T-helper 17 cell (primary cell): Measurements from ENCODE around the gene ODC1. TPM values are rescaled to one million over a fixed set of nuclear protein-coding genes. Genes with fewer than 3 reads are reported as not detected.
"Not testable (repeated sequence)": the region's sequence is repeated elsewhere in the genome, so short reads cannot be mapped to it uniquely, and the experiment has no call there.

Experiments used
- ATAC-seq: fragments of 150-1000 bp; cut with Tn5 transposase; 2 replicates; pipeline ENCODE4 v1.10.0; 2021; ENCODE audit warnings: mild to moderate bottlenecking, moderate library complexity
- DNase-seq, 3 donors: peaks; one replicate each; pipeline versions ENCODE4 v3.0.0 to v3.0.0-alpha.2; 2020 to 2021
- H3K9me3 ChIP-seq: one replicate; pipeline ENCODE4 v1.7.0; 2013; ENCODE audit warnings: low read length, mild to moderate bottlenecking; ENCODE audit not compliant: control insufficient read depth, poor library complexity, severe bottlenecking
- H3K27ac Mint-ChIP-seq: one replicate; pipeline ENCODE4 v1.8.0; 2022; ENCODE audit warnings: mild to moderate bottlenecking, moderate library complexity, mixed read lengths
- H3K27me3 Mint-ChIP-seq: one replicate; pipeline ENCODE4 v1.8.0; 2022; ENCODE audit warnings: mixed read lengths
- H3K36me3 Mint-ChIP-seq: one replicate; pipeline ENCODE4 v1.8.0; 2022; ENCODE audit warnings: low read depth, mixed read lengths
- H3K4me1 Mint-ChIP-seq: one replicate; pipeline ENCODE4 v1.8.0; 2022; ENCODE audit warnings: mild to moderate bottlenecking, mixed read lengths
- H3K4me3 Mint-ChIP-seq: one replicate; pipeline ENCODE4 v1.8.0; 2022; ENCODE audit warnings: mild to moderate bottlenecking, moderate library complexity, mixed read lengths
- total RNA-seq, 4 donors: library from RNA in 2 of 4; stranded (reverse) in 2 of 4; gene quantifications; one replicate each; pipeline ENCODE4 v1.2.3 and lab custom pipeline; 2022 to 2026

The ODC1 gene
- total RNA-seq, 2 donors from 2014 or later = 118 to 149 TPM

DNA sequence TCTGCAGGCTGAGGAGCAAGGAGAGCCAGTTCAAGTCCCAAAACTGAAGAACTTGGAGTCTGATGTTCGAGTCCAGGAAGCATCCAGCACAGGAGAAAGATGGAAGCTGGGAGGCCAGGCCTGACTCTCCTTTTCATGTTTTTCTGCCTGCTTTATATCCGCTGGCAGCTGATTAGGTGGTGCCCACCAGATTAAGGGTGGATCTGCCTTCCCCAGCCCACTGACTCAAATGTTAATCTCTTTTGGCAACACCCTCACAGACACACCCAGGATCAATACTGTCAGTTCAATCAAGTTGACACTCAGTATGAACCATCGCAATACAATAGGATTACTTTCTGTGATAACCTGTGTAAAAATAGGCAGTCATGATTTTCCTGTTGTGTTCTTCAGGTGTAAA is 9.1 kb upstream of the ODC1 start:
- not testable (repeated sequence) for H3K27ac Mint-ChIP-seq, H3K36me3 Mint-ChIP-seq, ATAC-seq, H3K4me3 Mint-ChIP-seq, H3K9me3 ChIP-seq, H3K4me1 Mint-ChIP-seq, DNase-seq
- H3K27me3 Mint-ChIP-seq = peaks cover 19% of the 10 kb centered on the region

DNA sequence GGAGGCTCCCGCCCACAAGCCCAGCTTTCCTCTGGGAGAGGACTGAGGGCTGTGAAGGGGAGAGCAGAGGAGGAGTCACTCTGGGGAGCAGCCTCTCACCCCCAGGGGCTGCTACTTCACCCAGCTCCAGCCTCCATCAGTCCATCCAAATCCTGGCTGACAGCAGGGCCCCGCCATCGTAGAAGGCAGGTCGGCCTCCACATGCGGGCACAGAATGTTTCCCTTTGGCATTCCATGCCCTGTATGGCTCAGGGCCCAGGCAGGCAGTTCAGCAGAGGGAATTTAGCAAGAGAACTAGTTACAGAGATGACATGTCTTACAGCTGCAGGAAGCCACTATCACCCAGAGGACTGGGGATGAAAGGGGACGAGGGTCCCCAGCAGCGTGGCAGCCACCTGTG is 6.4 kb upstream of the ODC1 start:
- Mint-ChIP-seq H3K36me3 (no peaks in the 10 kb centered on the region), H3K27ac (no peak overlapping the region), H3K27me3 (peaks cover 8% of the 10 kb centered on the region), H3K4me1 (peaks cover 8% of the 10 kb centered on the region), H3K4me3 (no peak overlapping the region)
- ATAC-seq (no peak), DNase-seq (no peak)
- H3K9me3 ChIP-seq = no peaks in the 10 kb centered on the region

DNA sequence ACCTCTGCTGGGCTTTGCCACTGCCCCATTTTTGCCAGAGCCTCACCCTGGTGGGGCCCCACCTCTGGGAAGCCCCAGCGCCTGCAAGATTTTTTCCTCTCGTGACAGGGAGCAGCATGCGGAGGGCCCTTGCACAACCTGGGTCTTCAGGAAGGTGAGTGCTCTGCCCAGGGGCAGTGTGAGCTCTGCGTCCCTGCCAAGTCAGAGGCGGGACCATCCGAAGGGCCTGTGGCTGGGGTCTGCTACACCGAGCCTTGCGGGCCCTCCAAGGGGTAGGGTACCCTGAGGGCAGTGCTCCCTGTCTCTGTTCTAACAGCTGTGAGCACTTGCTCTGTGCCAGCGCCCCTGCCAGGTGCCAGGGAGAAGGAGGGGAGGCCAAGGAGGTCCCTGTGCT is 5.8 kb upstream of the ODC1 start:
- H3K9me3 ChIP-seq = no peaks in the 10 kb centered on the region
- Mint-ChIP-seq H3K4me1 (peaks cover 11% of the 10 kb centered on the region), H3K36me3 (no peaks in the 10 kb centered on the region), H3K27ac (no peak overlapping the region), H3K27me3 (peaks cover 4% of the 10 kb centered on the region), H3K4me3 (no peak overlapping the region)
- ATAC-seq (no peak), DNase-seq (no peak)

GRCh38 chr2:10452956-10453904 is 5.1 kb upstream of the ODC1 start:
- ATAC-seq (no peak), DNase-seq (no peak)
- H3K4me1 Mint-ChIP-seq = peaks cover 11% of the 10 kb centered on the region
- no peaks in the 10 kb centered on the region for H3K36me3 Mint-ChIP-seq
- H3K4me3 Mint-ChIP-seq = no peak overlapping the region
- no peaks in the 10 kb centered on the region for H3K9me3 ChIP-seq
- H3K27ac Mint-ChIP-seq = no peak overlapping the region
- H3K27me3 Mint-ChIP-seq = no peaks in the 10 kb centered on the region

GRCh38 chr2:10452312-10452711 is 4.2 kb upstream of the ODC1 start:
- ATAC-seq (no peak), DNase-seq (no peak)
- H3K4me3 Mint-ChIP-seq = no peak overlapping the region
- no peaks in the 10 kb centered on the region for H3K9me3 ChIP-seq
- no peaks in the 10 kb centered on the region for H3K27me3 Mint-ChIP-seq
- H3K36me3 Mint-ChIP-seq = no peaks in the 10 kb centered on the region
- no peak overlapping the region for H3K27ac Mint-ChIP-seq
- peaks cover 13% of the 10 kb centered on the region for H3K4me1 Mint-ChIP-seq

DNA sequence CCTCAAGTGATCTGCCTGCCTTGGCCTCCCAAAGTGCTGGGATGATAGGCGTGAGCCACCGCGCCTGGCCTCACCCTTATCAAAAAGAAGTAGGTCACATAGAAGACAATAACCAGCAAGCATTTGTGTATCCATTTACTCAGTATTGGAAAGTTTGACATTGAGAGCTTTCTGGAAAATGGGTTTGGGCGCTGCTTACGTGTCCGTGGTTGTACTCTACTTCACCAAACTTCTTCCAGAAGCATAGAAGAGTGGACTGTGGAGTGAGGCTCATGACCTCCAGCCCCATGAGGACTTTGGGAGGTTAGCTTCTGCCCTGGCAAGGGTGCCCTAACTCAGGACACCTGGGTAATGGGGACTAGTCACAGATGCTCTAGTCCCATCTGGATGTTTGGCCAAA is 3.7 kb upstream of the ODC1 start:
- no peaks in the 10 kb centered on the region for H3K27me3 Mint-ChIP-seq
- ATAC-seq = no peak

GRCh38 chr2:10449838-10450691 is 1.9 kb upstream of the ODC1 start:
- no peaks in the 10 kb centered on the region for H3K27me3 Mint-ChIP-seq
- DNase-seq = no peak
- peaks cover 14% of the 10 kb centered on the region for H3K4me1 Mint-ChIP-seq
- ATAC-seq = no peak
- H3K36me3 Mint-ChIP-seq = no peaks in the 10 kb centered on the region
- H3K4me3 Mint-ChIP-seq = peak overlapping the region; percentile 77
- peak overlapping the region; percentile 34 for H3K27ac Mint-ChIP-seq
- no peaks in the 10 kb centered on the region for H3K9me3 ChIP-seq

More for the DNA sequence above, 3.7 kb upstream of the ODC1 start:
- H3K9me3 ChIP-seq = no peaks in the 10 kb centered on the region
- no peak for DNase-seq
- no peak overlapping the region for H3K27ac Mint-ChIP-seq
- peaks cover 17% of the 10 kb centered on the region for H3K4me1 Mint-ChIP-seq
- H3K36me3 Mint-ChIP-seq = no peaks in the 10 kb centered on the region
- H3K4me3 Mint-ChIP-seq = no peak overlapping the region

- H3K4me1 Mint-ChIP-seq = peaks cover 19% of the 10 kb centered on the region
Observed at GRCh38 chr2:10449486-10449831, 1.3 kb upstream of the ODC1 start.

DNA sequence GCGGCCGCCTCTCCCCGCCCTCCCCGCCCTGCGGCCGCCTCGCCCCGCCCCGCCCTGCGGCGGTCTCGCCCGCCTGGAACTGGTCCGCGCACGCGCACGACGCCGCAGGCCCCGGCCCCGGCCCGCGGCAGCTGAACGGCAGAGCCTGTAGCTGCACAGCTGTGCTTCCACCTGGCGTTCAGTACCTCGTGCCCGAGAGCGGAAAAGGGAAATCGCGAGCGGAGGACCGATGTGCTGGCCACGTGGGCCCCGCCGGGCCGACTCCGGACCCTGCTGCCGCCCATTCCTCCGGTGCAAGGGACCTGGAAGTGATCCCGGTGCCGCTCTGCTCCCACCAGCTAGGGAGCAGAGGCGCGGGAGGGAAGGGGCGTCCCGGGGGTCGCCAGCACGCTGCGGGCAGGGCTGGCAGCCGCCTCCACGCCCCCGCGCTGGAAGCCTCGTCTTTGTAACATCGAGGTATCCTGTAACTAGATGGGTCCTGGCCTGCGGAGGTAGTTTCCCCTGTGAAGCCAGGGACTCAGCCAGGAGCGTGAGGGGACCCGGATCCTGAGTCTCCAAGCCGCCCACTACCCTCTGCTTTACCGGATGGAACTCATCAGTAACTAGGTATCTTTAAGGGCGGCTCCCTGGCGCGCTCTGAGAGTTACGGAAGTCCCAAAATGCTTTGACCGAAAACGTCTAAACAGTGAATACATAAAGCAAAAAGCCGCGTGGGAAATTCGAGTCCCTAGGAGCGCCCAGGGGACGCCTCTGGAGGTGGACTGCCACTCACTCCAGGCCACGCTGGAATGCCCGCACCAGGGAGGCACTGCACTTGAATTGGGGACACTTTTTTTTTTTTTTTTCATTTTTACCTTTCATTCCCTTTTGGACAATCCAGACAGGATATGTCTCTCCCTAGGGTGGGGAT is 704 bp upstream of the ODC1 start:
- Mint-ChIP-seq H3K36me3 (peaks cover 5% of the 10 kb centered on the region), H3K27ac (peak overlapping the region; percentile 34), H3K4me3 (peak overlapping the region; percentile 77), H3K4me1 (peaks cover 22% of the 10 kb centered on the region), H3K27me3 (no peaks in the 10 kb centered on the region)
- ATAC-seq (peak; percentile 69), DNase-seq (peak; percentile 94 to 97 (median 94))
- no peaks in the 10 kb centered on the region for H3K9me3 ChIP-seq

More at GRCh38 chr2:10449486-10449831, 1.3 kb upstream of the ODC1 start:
- Mint-ChIP-seq H3K27me3 (no peaks in the 10 kb centered on the region), H3K4me3 (peak overlapping the region; percentile 77), H3K36me3 (peaks cover 1% of the 10 kb centered on the region), H3K27ac (peak overlapping the region; percentile 34)
- ATAC-seq (no peak), DNase-seq (no peak)
- no peaks in the 10 kb centered on the region for H3K9me3 ChIP-seq

- H3K36me3 Mint-ChIP-seq = peaks cover 9% of the 10 kb centered on the region
- peak overlapping the region; percentile 91 for H3K4me3 Mint-ChIP-seq
- ATAC-seq (peak; percentile 4), DNase-seq (peak in 1 of 3 donors; percentile 25)
- no peaks in the 10 kb centered on the region for H3K27me3 Mint-ChIP-seq
- H3K4me1 Mint-ChIP-seq = peaks cover 22% of the 10 kb centered on the region
- peak overlapping the region; percentile 88 for H3K27ac Mint-ChIP-seq
- H3K9me3 ChIP-seq = no peaks in the 10 kb centered on the region
Observed at GRCh38 chr2:10447300-10447894, 730 bp downstream of the ODC1 start.

- Mint-ChIP-seq H3K27me3 (no peaks in the 10 kb centered on the region), H3K4me3 (peak overlapping the region; percentile 49), H3K27ac (peak overlapping the region; percentile 88), H3K4me1 (peaks cover 22% of the 10 kb centered on the region), H3K36me3 (peaks cover 14% of the 10 kb centered on the region)
- ATAC-seq (no peak), DNase-seq (no peak)
- H3K9me3 ChIP-seq = no peaks in the 10 kb centered on the region
Observed at GRCh38 chr2:10446631-10447030, 1.5 kb downstream of the ODC1 start.

DNA sequence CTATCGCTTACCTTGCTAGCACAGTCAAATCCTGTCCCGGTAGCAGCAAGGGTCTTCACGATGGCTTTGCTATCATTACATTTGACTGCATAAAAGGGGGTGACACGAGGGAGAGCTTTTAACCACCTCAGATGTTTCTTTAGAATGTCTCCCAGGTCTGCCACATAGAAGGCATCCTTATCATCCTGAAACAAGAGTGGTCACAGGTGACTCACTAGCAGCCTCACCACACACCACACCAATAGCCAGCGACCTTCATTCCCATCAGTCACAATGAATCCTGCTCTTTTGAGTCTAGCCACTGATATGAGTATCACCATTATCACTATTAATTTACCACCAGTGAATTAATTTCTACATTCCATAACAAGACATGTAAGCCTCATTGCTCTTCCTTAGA is 3.7 kb downstream of the ODC1 start:
- Mint-ChIP-seq H3K27ac (no peak overlapping the region), H3K36me3 (peaks cover 16% of the 10 kb centered on the region), H3K4me3 (no peak overlapping the region), H3K4me1 (peaks cover 16% of the 10 kb centered on the region), H3K27me3 (no peaks in the 10 kb centered on the region)
- H3K9me3 ChIP-seq = no peaks in the 10 kb centered on the region
- ATAC-seq (no peak), DNase-seq (no peak)
